ENCODE measurements around the gene METTL14. TPM values are rescaled to one million over a fixed set of nuclear protein-coding genes. Genes with fewer than 3 reads are reported as not detected.

METTL14 gene
- total and polyA plus RNA-seq, 3 experiments from 2014 or later = 36.7 to 46.8 (median 42.9) TPM

DNA sequence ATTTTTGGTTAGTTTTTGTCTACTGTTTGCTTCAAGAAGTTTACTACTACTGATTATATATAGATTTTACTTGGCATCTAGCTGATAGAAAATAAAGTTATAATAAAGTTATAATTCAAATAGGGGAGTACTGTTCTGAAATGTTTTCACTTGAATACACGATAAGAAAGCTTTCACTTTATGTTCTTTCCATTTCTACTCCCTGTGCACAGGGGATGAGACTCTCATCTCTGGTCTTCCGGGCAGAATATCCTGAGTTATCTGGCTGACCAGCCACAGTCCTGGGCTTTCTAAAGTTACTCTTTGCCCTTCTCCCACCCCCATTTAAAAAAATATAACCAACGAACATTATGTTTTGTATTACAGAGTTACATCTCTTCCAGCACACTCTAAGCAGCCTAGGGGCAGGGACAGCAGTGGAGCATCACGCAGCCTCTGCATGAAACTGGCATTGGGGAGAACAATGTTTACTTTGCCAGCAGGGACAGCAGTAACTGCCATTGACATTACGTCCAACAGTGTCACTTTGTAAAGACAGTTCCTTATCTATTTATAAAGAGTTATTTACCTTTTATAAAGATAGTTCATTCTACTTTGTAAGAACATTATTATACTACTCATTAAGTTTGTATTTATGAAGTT, 64.3 kb downstream of the METTL14 start:
- H3K27ac ChIP-seq (ENCODE audit: low read depth, low read length) = no peak overlapping the region
- no peaks in the 10 kb centered on the region for H3K27me3 ChIP-seq (ENCODE audit: insufficient read depth, low read length, poor library complexity, severe bottlenecking)
- Mint-ChIP-seq H3K27ac (peak overlapping the region in 1 of 8 donors; percentile 79), H3K27me3 (no peaks in the 10 kb centered on the region), H3K36me3 (peaks cover 3 to 53% (median 26%) of the 10 kb centered on the region in 3 donors), H3K4me3 (no peak overlapping the region), H3K9me3 (no peaks in the 10 kb centered on the region), H3K4me1 (no peaks in the 10 kb centered on the region)
- DNase-seq = no peak
- H3K36me3 ChIP-seq (ENCODE audit: insufficient read depth, low read length) = no peaks in the 10 kb centered on the region
- CTCF ChIA-PET = no interaction called here
- no peak overlapping the region for H3K4me3 ChIP-seq (ENCODE audit: low read length)
- POLR2A ChIA-PET = no interaction called here
- H3K4me1 ChIP-seq (ENCODE audit: insufficient read depth, low read length) = no peaks in the 10 kb centered on the region
- no peaks in the 10 kb centered on the region for H3K9me3 ChIP-seq (ENCODE audit: low read length)

DNA sequence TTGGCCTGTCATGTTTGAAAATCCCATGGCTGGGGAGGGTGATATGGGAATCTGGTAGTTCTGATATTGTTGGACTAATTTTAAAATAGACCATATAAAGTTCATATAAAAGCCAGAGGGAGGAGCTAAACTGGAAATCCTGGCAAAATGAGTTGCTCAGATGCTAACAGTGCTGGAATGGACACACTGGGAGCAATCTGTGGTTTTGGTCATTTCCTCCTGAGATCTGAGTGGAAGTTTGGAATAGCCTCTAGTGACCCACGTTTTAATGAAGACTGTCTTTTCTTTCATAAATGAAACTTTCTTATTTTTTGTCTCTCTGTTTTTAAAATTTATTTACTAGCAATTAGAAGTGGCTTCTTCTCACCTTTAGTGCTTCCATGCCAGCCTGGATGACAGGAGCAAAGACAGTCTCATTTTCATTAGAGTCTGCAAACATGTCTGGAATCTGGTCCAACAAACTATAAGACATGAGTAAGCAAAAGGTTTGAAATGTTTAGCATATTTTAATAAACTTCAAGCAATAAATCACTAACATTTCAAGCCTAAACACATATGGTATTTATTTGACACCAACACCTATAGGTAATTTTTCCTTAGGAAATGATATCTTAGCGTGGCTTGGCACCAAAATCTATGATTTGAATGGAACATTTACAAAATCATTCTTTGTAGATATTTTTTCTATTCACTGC, 66.6 kb downstream of the METTL14 start:
- Mint-ChIP-seq H3K27ac (no peak overlapping the region), H3K4me3 (no peak overlapping the region), H3K4me1 (no peaks in the 10 kb centered on the region), H3K27me3 (no peaks in the 10 kb centered on the region), H3K36me3 (peaks cover 3 to 50% (median 26%) of the 10 kb centered on the region in 3 donors), H3K9me3 (no peaks in the 10 kb centered on the region)
- H3K27ac ChIP-seq (ENCODE audit: low read depth, low read length) = no peak overlapping the region
- H3K4me3 ChIP-seq (ENCODE audit: low read length) = no peak overlapping the region
- no peaks in the 10 kb centered on the region for H3K27me3 ChIP-seq (ENCODE audit: insufficient read depth, low read length, poor library complexity, severe bottlenecking)
- ChIA-PET POLR2A (no interaction called here), CTCF (no interaction called here)
- H3K9me3 ChIP-seq (ENCODE audit: low read length) = no peaks in the 10 kb centered on the region
- H3K36me3 ChIP-seq (ENCODE audit: insufficient read depth, low read length) = no peaks in the 10 kb centered on the region
- DNase-seq = no peak
- H3K4me1 ChIP-seq (ENCODE audit: insufficient read depth, low read length) = no peaks in the 10 kb centered on the region

DNA sequence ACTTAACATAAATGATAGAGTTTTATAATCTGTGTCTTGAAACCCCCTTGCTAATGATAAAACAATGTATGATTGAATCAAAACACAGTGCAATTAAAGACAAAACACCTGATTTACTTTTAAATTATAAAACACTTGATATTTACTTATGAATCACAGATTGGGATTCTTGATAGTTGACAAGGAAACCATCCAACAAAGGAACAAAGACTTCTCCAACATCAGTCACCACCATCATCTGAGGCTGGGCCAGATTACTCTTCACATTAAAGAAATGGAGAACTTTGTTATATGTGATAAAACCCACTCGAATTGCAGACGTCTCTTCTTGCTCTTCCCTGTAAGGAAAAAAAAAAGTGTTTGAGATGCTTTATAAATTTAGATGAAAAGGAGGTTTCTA, 67.4 kb downstream of the METTL14 start:
- POLR2A ChIA-PET = no interaction called here

DNA sequence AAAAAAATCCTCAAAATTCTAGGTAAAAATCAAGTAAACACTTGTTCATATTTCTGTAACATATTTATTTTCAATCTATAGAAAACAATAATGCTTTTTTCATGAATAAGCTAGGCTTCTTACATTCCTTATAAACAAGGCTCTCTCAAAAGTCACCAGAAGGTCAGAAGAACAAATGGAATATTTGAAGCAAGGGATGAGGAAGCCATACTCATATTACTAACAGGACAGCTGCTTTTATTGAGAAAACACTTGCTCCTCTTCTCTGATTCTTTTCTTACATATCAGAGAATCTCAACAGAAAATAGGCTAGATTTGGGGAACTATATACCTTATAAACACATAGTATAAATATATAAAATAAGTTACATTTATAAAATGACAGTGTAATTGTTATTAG, 67.9 kb downstream of the METTL14 start:
- H3K27me3 Mint-ChIP-seq = no peaks in the 10 kb centered on the region
- no peak overlapping the region for H3K4me3 Mint-ChIP-seq
- H3K4me1 Mint-ChIP-seq = no peaks in the 10 kb centered on the region
- POLR2A ChIA-PET = no interaction called here
- no peak overlapping the region for H3K27ac Mint-ChIP-seq
- H3K36me3 ChIP-seq (ENCODE audit: insufficient read depth, low read length) = peaks cover 4% of the 10 kb centered on the region
- peaks cover 3 to 56% (median 27%) of the 10 kb centered on the region in 3 donors for H3K36me3 Mint-ChIP-seq
- H3K4me3 ChIP-seq (ENCODE audit: low read length) = no peak overlapping the region
- H3K9me3 ChIP-seq (ENCODE audit: low read length) = no peaks in the 10 kb centered on the region
- H3K27ac ChIP-seq (ENCODE audit: low read depth, low read length) = no peak overlapping the region
- no peak for DNase-seq
- no peaks in the 10 kb centered on the region for H3K9me3 Mint-ChIP-seq
- CTCF ChIA-PET = no interaction called here
- no peaks in the 10 kb centered on the region for H3K27me3 ChIP-seq (ENCODE audit: insufficient read depth, low read length, poor library complexity, severe bottlenecking)
- no peaks in the 10 kb centered on the region for H3K4me1 ChIP-seq (ENCODE audit: insufficient read depth, low read length)

More for the DNA sequence above, 67.4 kb downstream of the METTL14 start:
- Mint-ChIP-seq H3K4me1 (no peaks in the 10 kb centered on the region), H3K9me3 (no peaks in the 10 kb centered on the region), H3K27me3 (no peaks in the 10 kb centered on the region), H3K27ac (no peak overlapping the region), H3K4me3 (no peak overlapping the region), H3K36me3 (peaks cover 3 to 55% (median 27%) of the 10 kb centered on the region in 3 donors)
- Histone ChIP-seq H3K4me3 (ENCODE audit: low read length) (no peak overlapping the region), H3K9me3 (ENCODE audit: low read length) (no peaks in the 10 kb centered on the region), H3K36me3 (ENCODE audit: insufficient read depth, low read length) (peaks cover 4% of the 10 kb centered on the region), H3K27me3 (ENCODE audit: insufficient read depth, low read length, poor library complexity, severe bottlenecking) (no peaks in the 10 kb centered on the region), H3K27ac (ENCODE audit: low read depth, low read length) (no peak overlapping the region), H3K4me1 (ENCODE audit: insufficient read depth, low read length) (no peaks in the 10 kb centered on the region)
- DNase-seq = no peak
- CTCF ChIA-PET = no interaction called here

DNA sequence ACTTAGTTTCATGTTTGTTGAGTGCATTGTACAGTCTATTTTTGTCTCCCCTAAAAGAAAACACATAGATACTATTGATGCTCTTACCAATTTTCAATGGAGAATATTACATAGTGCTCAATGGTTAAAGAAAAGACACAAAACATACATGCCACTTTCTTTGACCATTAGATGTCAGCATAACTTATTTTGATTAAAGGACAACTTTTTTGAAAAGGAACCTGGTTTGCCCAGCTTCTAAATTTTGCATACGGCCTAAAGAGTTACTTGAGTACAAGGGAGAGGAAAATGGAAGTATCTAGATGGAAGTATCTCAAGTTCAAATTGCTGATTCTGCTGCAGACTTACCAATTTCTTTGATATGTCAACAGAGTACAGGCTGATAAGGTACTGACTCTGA, 68.5 kb downstream of the METTL14 start:
- Histone ChIP-seq H3K9me3 (ENCODE audit: low read length) (no peaks in the 10 kb centered on the region), H3K4me1 (ENCODE audit: insufficient read depth, low read length) (no peaks in the 10 kb centered on the region), H3K4me3 (ENCODE audit: low read length) (no peak overlapping the region), H3K27me3 (ENCODE audit: insufficient read depth, low read length, poor library complexity, severe bottlenecking) (no peaks in the 10 kb centered on the region), H3K27ac (ENCODE audit: low read depth, low read length) (no peak overlapping the region), H3K36me3 (ENCODE audit: insufficient read depth, low read length) (peaks cover 4% of the 10 kb centered on the region)
- Mint-ChIP-seq H3K9me3 (no peaks in the 10 kb centered on the region), H3K27me3 (no peaks in the 10 kb centered on the region), H3K27ac (peak overlapping the region in 1 of 8 donors; percentile 18), H3K36me3 (peaks cover 3 to 57% (median 25%) of the 10 kb centered on the region in 3 donors), H3K4me3 (no peak overlapping the region), H3K4me1 (no peaks in the 10 kb centered on the region)
- ChIA-PET POLR2A (no interaction called here), CTCF (no interaction called here)
- DNase-seq = no peak

DNA sequence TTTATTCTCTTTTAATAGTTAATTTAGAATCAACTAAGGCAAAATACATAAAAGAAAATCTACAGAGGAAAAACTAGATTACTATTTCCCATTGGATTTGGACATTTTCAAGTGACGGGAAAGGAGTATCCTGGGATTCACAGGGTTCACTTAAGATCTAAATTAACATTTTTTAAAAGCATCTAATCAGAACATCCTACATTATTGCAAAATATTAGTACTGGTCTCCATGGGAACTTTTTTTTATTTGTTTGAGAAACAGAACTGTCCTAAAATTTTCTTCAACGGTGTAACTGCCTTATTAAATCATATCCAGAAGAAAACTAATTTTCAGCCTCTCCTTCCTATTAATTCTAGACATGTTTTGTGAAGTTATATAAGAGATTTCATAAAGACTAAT, 69.7 kb downstream of the METTL14 start:
- H3K4me3 ChIP-seq (ENCODE audit: low read length) = no peak overlapping the region
- ChIA-PET CTCF (no interaction called here), POLR2A (no interaction called here)
- peaks cover 4% of the 10 kb centered on the region for H3K36me3 ChIP-seq (ENCODE audit: insufficient read depth, low read length)
- H3K4me1 ChIP-seq (ENCODE audit: insufficient read depth, low read length) = no peaks in the 10 kb centered on the region
- Mint-ChIP-seq H3K9me3 (no peaks in the 10 kb centered on the region), H3K36me3 (peaks cover 3 to 57% (median 22%) of the 10 kb centered on the region in 3 donors), H3K27ac (no peak overlapping the region), H3K27me3 (no peaks in the 10 kb centered on the region), H3K4me3 (no peak overlapping the region), H3K4me1 (no peaks in the 10 kb centered on the region)
- H3K27me3 ChIP-seq (ENCODE audit: insufficient read depth, low read length, poor library complexity, severe bottlenecking) = no peaks in the 10 kb centered on the region
- H3K9me3 ChIP-seq (ENCODE audit: low read length) = no peaks in the 10 kb centered on the region
- no peak overlapping the region for H3K27ac ChIP-seq (ENCODE audit: low read depth, low read length)
- no peak for DNase-seq

DNA sequence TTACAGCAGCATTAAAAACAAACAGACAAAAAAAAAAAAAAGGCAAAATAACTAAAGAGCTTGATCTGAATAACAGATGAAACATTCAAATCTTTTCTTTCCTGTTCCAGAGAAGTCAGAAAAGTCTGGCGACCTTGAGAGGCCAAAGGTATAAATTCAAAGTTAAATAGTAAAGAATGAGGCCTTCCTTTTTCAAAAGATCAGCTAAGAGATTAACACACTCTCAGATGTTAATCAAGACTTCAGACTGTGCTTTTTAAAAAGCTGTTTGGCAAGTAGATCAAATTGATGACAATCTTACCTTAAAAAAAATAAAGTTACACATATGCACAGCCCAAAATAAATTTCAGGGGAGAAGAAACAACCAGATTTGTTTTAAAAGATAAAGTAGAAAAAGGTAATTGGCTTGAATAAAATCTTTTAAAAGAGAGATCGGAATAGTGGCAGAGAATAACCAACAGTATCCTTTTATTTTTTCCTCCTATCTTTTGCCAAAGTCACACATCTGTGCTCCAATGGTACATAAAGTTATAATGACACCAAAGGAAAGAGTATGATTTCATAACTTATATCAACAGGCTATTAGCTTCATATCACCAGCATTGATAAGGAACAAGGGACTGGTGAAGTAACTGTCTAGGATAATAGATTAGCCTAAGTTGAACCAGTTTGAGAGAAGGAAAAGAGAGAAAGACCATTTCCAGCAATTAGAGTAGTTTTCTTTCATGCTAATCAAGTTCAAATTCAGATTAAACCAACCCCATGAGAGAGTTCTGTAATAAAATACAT, 70.4 kb downstream of the METTL14 start:
- ChIA-PET CTCF (interaction anchor here (0.7 kb wide), 1 partner anchor 9 kb away, joined by 3 read pairs; no protein-coding TSS in a partner anchor), POLR2A (no interaction called here)
- Mint-ChIP-seq H3K4me1 (no peaks in the 10 kb centered on the region), H3K4me3 (no peak overlapping the region), H3K27ac (peak overlapping the region in 2 of 8 donors; percentile 6 to 66), H3K36me3 (peaks cover 3 to 58% (median 19%) of the 10 kb centered on the region in 3 donors), H3K9me3 (no peaks in the 10 kb centered on the region), H3K27me3 (no peaks in the 10 kb centered on the region)
- no peak for DNase-seq
- no peaks in the 10 kb centered on the region for H3K4me1 ChIP-seq (ENCODE audit: insufficient read depth, low read length)
- H3K36me3 ChIP-seq (ENCODE audit: insufficient read depth, low read length) = peaks cover 4% of the 10 kb centered on the region
- H3K4me3 ChIP-seq (ENCODE audit: low read length) = no peak overlapping the region
- no peaks in the 10 kb centered on the region for H3K27me3 ChIP-seq (ENCODE audit: insufficient read depth, low read length, poor library complexity, severe bottlenecking)
- H3K9me3 ChIP-seq (ENCODE audit: low read length) = no peaks in the 10 kb centered on the region
- no peak overlapping the region for H3K27ac ChIP-seq (ENCODE audit: low read depth, low read length)

DNA sequence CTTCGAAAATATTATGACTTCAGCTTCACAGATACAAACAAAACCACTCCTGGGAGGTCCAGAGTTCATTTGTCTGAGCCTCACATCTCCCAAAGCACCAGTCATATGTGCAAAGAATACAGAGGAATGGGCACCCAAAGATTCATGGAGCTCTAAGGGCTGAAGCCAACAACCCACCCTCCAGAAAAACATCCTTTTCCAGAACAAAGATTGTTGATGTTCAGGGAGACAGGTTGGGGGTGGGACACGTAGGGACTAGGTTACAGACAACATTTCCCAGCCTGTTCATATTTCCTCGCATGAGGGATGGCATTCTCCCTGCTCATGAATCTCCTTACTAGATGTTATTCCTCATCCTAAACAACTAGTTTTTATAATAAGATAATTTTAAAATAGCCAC, 71.2 kb downstream of the METTL14 start:
- H3K4me1 ChIP-seq (ENCODE audit: insufficient read depth, low read length) = no peaks in the 10 kb centered on the region
- no peak overlapping the region for H3K4me3 ChIP-seq (ENCODE audit: low read length)
- Mint-ChIP-seq H3K4me1 (no peaks in the 10 kb centered on the region), H3K27ac (no peak overlapping the region), H3K4me3 (no peak overlapping the region), H3K9me3 (no peaks in the 10 kb centered on the region), H3K36me3 (peaks cover 3 to 61% (median 20%) of the 10 kb centered on the region in 3 donors), H3K27me3 (no peaks in the 10 kb centered on the region)
- no peaks in the 10 kb centered on the region for H3K9me3 ChIP-seq (ENCODE audit: low read length)
- H3K27me3 ChIP-seq (ENCODE audit: insufficient read depth, low read length, poor library complexity, severe bottlenecking) = no peaks in the 10 kb centered on the region
- POLR2A ChIA-PET = no interaction called here
- peaks cover 4% of the 10 kb centered on the region for H3K36me3 ChIP-seq (ENCODE audit: insufficient read depth, low read length)
- CTCF ChIA-PET = no interaction called here
- no peak overlapping the region for H3K27ac ChIP-seq (ENCODE audit: low read depth, low read length)
- DNase-seq = no peak
